HepG2 (cell line): ENCODE results near the gene TARM1. TPM values are rescaled to one million over a fixed set of nuclear protein-coding genes. Genes with fewer than 3 reads are reported as not detected.
"Not testable (repeated sequence)": the region's sequence is repeated elsewhere in the genome, so short reads cannot be mapped to it uniquely, and the experiment has no call there.

Experiments used
- ATF7 ChIP-seq, 2 experiments: fragments of 450-650 bp in 1 of 2; sonication (generic) in 1 of 2; formaldehyde crosslinking in 1 of 2; IDR thresholded peaks; 2 replicates each; pipeline versions ENCODE4 v1.4.0 to v1.6.1; 2016 to 2020; ENCODE audit warnings: antibody characterized with exemption in 1 of 2, mild to moderate bottlenecking in 1 of 2, missing genetic modification reagents in 1 of 2
- DZIP1 ChIP-seq: sonication (generic); formaldehyde crosslinking; IDR thresholded peaks from 2 replicates; pipeline ENCODE4 v1.5.0; 2020; ENCODE audit warnings: mild to moderate bottlenecking, missing genetic modification reagents
- FOXC1 ChIP-seq: sonication (generic); formaldehyde crosslinking; IDR thresholded peaks from 2 replicates; pipeline ENCODE4 v1.8.0; 2022; ENCODE audit warnings: mild to moderate bottlenecking, missing genetic modification reagents, borderline replicate concordance
- HMGXB4 ChIP-seq, 2 experiments: sonication (generic) in 1 of 2; formaldehyde crosslinking in 1 of 2; IDR thresholded peaks; 2 replicates each; pipeline versions ENCODE4 v1.4.0 to v1.6.1; 2018 to 2020; ENCODE audit warnings: missing genetic modification reagents in 2 of 2, borderline replicate concordance in 1 of 2, low read depth in 1 of 2, mild to moderate bottlenecking in 1 of 2, missing biosample characterization in 1 of 2
- HNRNPLL ChIP-seq: fragments of 200-400 bp; formaldehyde crosslinking; IDR thresholded peaks from 2 replicates; pipeline ENCODE4 v1.6.1; 2017; ENCODE audit warnings: mild to moderate bottlenecking, low read depth, low read length; ENCODE audit not compliant: poor library complexity, severe bottlenecking
- IRF9 ChIP-seq: sonication (generic); formaldehyde crosslinking; IDR thresholded peaks from 2 replicates; pipeline ENCODE4 v1.8.0; 2022; ENCODE audit warnings: missing genetic modification reagents, mild to moderate bottlenecking, borderline replicate concordance
- KLF12 ChIP-seq: sonication (generic); formaldehyde crosslinking; IDR thresholded peaks from 2 replicates; pipeline ENCODE4 v1.4.0; 2020; ENCODE audit warnings: missing genetic modification reagents, borderline replicate concordance
- MTA1 ChIP-seq: sonication (generic); formaldehyde crosslinking; IDR thresholded peaks from 2 replicates; pipeline ENCODE4 v1.4.0; 2020; ENCODE audit warnings: missing genetic modification reagents, mild to moderate bottlenecking, borderline replicate concordance
- PRDM15 ChIP-seq: sonication (generic); formaldehyde crosslinking; IDR thresholded peaks from 2 replicates; pipeline ENCODE4 v1.4.0; 2020; ENCODE audit warnings: missing genetic modification reagents
- RARA ChIP-seq: IDR thresholded peaks from 2 replicates; pipeline ENCODE4 v1.6.1; 2016; ENCODE audit warnings: missing genetic modification reagents, missing compliant biosample characterization
- RNF2 ChIP-seq: fragments of 450-650 bp; conservative IDR thresholded peaks from 2 replicates; pipeline ENCODE4 v1.6.1; 2016; ENCODE audit warnings: low read depth
- TBX2 ChIP-seq: sonication (generic); formaldehyde crosslinking; IDR thresholded peaks from 2 replicates; pipeline ENCODE4 v1.5.0; 2020; ENCODE audit warnings: missing genetic modification reagents, mild to moderate bottlenecking, borderline replicate concordance
- ZNF691 ChIP-seq: sonication (generic); formaldehyde crosslinking; IDR thresholded peaks from 2 replicates; pipeline ENCODE4 v1.4.0; 2020; ENCODE audit warnings: missing genetic modification reagents, low read depth, mild to moderate bottlenecking, borderline replicate concordance
- ZNF777 ChIP-seq: sonication (generic); formaldehyde crosslinking; IDR thresholded peaks from 2 replicates; pipeline ENCODE4 v1.4.0; 2020; ENCODE audit warnings: missing genetic modification reagents
- polyA plus RNA-seq, 8 experiments: library from polyadenylated mRNA; depleted of rRNA in 3 of 8; stranded (reverse) in 7 of 8; unstranded in 1 of 8; fragments of >200 nt; fragmentation: Illumina TruSeq in 4 of 8; extraction: Trizol in 4 of 8; gene quantifications; 2 replicates each; pipeline versions ENCODE4 v1.2.1 to v1.2.3, GENCODE V29; 2011 to 2016; ENCODE audit warnings: low read depth in 4 of 8, missing spikeins in 1 of 8, mixed read lengths in 1 of 8; ENCODE audit not compliant: insufficient read depth in 1 of 8
- total RNA-seq, 5 experiments: library from RNA; depleted of rRNA; stranded (reverse); fragments of >200 nt; fragmentation: Illumina TruSeq; extraction: Trizol; gene quantifications; 2 replicates each; pipeline ENCODE4 v1.2.3, GENCODE V29; 2016; ENCODE audit warnings: low read depth in 1 of 5

Gene TARM1
- total and polyA plus RNA-seq, 2 of the 13 experiments (the other 11 are each of a cell fraction or from before 2014, with no cell fraction given) = not detected

GRCh38 chr19:54095859-54096616 is 14.9 kb upstream of the TARM1 start (continued):
- TF ChIP-seq DZIP1 (0 out of 2 replicates have a peak, but pooled peaks have one; percentile 46), TBX2 (CRISPR knock-in tag) (peak; percentile 53; the same call in 1 of the 2 replicates), RNF2 (peak; percentile 86), RARA (peak; percentile 50), HMGXB4 (CRISPR knock-in tag; IDR thresholded peaks at IDR 0.05; ENCODE audit: borderline replicate concordance in 1 of 2, low read depth in 1 of 2) (peak; percentile 46 to 55; a peak in 1 of 4 replicates), PRDM15 (0 out of 2 replicates have a peak, but pooled peaks have one; percentile 26), HNRNPLL (peak; percentile 73), MTA1 (CRISPR knock-in tag) (peak; percentile 40; the same call in 1 of the 2 replicates), FOXC1 (CRISPR knock-in tag) (peak; percentile 62; the same call in 1 of the 2 replicates), ATF7 (CRISPR knock-in tag; IDR thresholded peaks at IDR 0.05) (0 out of 2 replicates have a peak, but pooled peaks have one; percentile 24), ZNF691 (CRISPR knock-in tag) (peak; percentile 52; the same call in 1 of the 2 replicates), ZNF777 (CRISPR knock-in tag) (peak; percentile 46; the same call in 1 of the 2 replicates), IRF9 (CRISPR knock-in tag) (peak; percentile 67; the same call in 1 of the 2 replicates), KLF12 (CRISPR knock-in tag) (0 out of 2 replicates have a peak, but pooled peaks have one; percentile 29)
- not testable (repeated sequence) for TF ChIP-seq ATF7 (IDR thresholded peaks at IDR 0.05)
